ENCODE results near the gene SEMA3F.

DNA sequence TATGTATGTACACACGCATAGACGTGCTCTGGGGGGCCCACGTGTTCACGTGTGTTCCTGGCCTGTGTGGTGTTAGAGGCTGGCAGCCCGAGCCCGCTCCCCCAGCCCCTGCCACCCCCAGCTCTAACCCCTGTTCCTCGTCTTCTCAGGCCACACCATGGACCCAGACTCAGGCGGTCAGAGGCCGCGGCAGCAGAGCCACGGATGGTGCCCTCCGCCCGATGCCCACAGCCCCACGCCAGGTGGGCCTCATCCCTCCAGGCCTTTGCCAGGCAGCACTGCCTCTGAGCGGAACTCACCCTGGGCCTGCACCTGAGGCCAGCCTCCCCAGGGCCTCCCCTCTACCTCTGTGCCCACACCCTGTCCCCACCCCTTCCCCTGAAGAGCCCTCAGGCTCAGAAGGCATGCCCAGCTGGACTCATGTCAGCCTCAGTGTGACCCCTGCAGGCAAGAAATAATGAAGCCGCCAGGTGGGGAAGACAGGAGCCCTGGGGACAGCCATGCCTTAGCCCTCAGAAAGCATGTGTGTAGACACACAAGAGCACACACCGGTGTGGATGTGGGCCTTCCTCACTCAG, 19.9 kb downstream of the SEMA3F start:
- TF ChIP-seq EZH2 (IDR thresholded peaks at IDR 0.05) (no peak), POLR2AphosphoS5 (IDR thresholded peaks at IDR 0.05; ENCODE audit: borderline replicate concordance, low read depth, low read length) (no peak)

All from SK-N-MC (cell line).